Measurements from ENCODE around the gene IKZF4. TPM values are rescaled to one million over a fixed set of nuclear protein-coding genes. Genes with fewer than 3 reads are reported as not detected.
"Not testable (repeated sequence)": the region's sequence is repeated elsewhere in the genome, so short reads cannot be mapped to it uniquely, and the experiment has no call there.

Gene IKZF4
- total RNA-seq, 2 donors from 2014 or later, result 4.7 to 5.6 TPM

- DNase-seq, result no peak
- Histone ChIP-seq H3K27me3 (no peaks in the 10 kb centered on the region), H3K4me3 (no peak overlapping the region), H3K4me1 (no peaks in the 10 kb centered on the region), H3K36me3 (no peaks in the 10 kb centered on the region), H3K9ac (ENCODE audit: low read depth in 2 of 2, low read length in 2 of 2) (no peak overlapping the region), H3K9me3 (no peaks in the 10 kb centered on the region), H3K27ac (no peak overlapping the region)
- TF ChIP-seq CTCF (IDR thresholded peaks at IDR 0.05), result no peak
- intact Hi-C loops (cut with DNase I), result no loop called here
Measured at GRCh38 chr12:56061982-56062381, 41.1 kb downstream of the IKZF4 start.

- DNase-seq, result no peak
- H3K9me3 ChIP-seq, result no peaks in the 10 kb centered on the region
- no peak overlapping the region for H3K4me3 ChIP-seq
- no peaks in the 10 kb centered on the region for H3K27me3 ChIP-seq
- no peak overlapping the region for H3K9ac ChIP-seq (ENCODE audit: low read depth in 2 of 2, low read length in 2 of 2)
- H3K36me3 ChIP-seq, result no peaks in the 10 kb centered on the region
- no peak overlapping the region for H3K27ac ChIP-seq
- no peak for TF ChIP-seq CTCF (IDR thresholded peaks at IDR 0.05)
- H3K4me1 ChIP-seq, result no peaks in the 10 kb centered on the region
- intact Hi-C loops (cut with DNase I), result no loop called here
Measured at GRCh38 chr12:56062996-56063395, 42.2 kb downstream of the IKZF4 start.

- H3K4me1 ChIP-seq, result no peaks in the 10 kb centered on the region
- DNase-seq, result no peak
- no peaks in the 10 kb centered on the region for H3K27me3 ChIP-seq
- no peaks in the 10 kb centered on the region for H3K36me3 ChIP-seq
- H3K9me3 ChIP-seq, result no peaks in the 10 kb centered on the region
- H3K27ac ChIP-seq, result no peak overlapping the region
- intact Hi-C loops (cut with DNase I), result no loop called here
- no peak overlapping the region for H3K4me3 ChIP-seq
- TF ChIP-seq CTCF (IDR thresholded peaks at IDR 0.05), result no peak
- H3K9ac ChIP-seq (ENCODE audit: low read depth in 2 of 2, low read length in 2 of 2), result no peak overlapping the region
Measured at GRCh38 chr12:56071648-56072047, 50.8 kb downstream of the IKZF4 start.

- H3K9me3 ChIP-seq, result no peaks in the 10 kb centered on the region
- DNase-seq, result no peak
- intact Hi-C loops (cut with DNase I), result no loop called here
- H3K4me3 ChIP-seq, result no peak overlapping the region
- H3K36me3 ChIP-seq, result no peaks in the 10 kb centered on the region
- H3K27me3 ChIP-seq, result no peaks in the 10 kb centered on the region
- no peak overlapping the region for H3K27ac ChIP-seq
- TF ChIP-seq CTCF (IDR thresholded peaks at IDR 0.05), result no peak
- H3K9ac ChIP-seq (ENCODE audit: low read depth in 2 of 2, low read length in 2 of 2), result no peak overlapping the region
- H3K4me1 ChIP-seq, result no peaks in the 10 kb centered on the region
Measured at GRCh38 chr12:56074396-56074795, 53.6 kb downstream of the IKZF4 start.

- H3K36me3 ChIP-seq; DNase-seq; H3K27ac ChIP-seq; H3K9ac ChIP-seq (ENCODE audit: low read depth in 2 of 2, low read length in 2 of 2); H3K9me3 ChIP-seq; H3K27me3 ChIP-seq; H3K4me1 ChIP-seq; H3K4me3 ChIP-seq: not testable (repeated sequence)
- intact Hi-C loops (cut with DNase I), result loop anchor here (2.0 kb wide), 1 partner anchor 39 kb away; the partner anchor contains the start of gene RPL41
Measured at GRCh38 chr12:56077966-56078365, 57.1 kb downstream of the IKZF4 start.

- peak overlapping the region in 1 of 2 donors; percentile 99 for H3K9ac ChIP-seq (ENCODE audit: low read depth in 2 of 2, low read length in 2 of 2)
- no peak for TF ChIP-seq CTCF (IDR thresholded peaks at IDR 0.05)
- no peaks in the 10 kb centered on the region for H3K27me3 ChIP-seq
- no peak for DNase-seq
- H3K36me3 ChIP-seq, result no peaks in the 10 kb centered on the region
- H3K27ac ChIP-seq, result peak overlapping the region; percentile 96
- H3K9me3 ChIP-seq, result no peaks in the 10 kb centered on the region
- intact Hi-C loops (cut with DNase I), result loop anchor here (2.0 kb wide), 1 partner anchor 38 kb away; the partner anchor contains the start of gene RPL41
- no peak overlapping the region for H3K4me3 ChIP-seq
- H3K4me1 ChIP-seq, result no peaks in the 10 kb centered on the region
Measured at GRCh38 chr12:56078427-56078826, 57.6 kb downstream of the IKZF4 start.

Data from colonic mucosa (tissue), 4 donors.